ENCODE results near the gene GALNTL6. TPM values are rescaled to one million over a fixed set of nuclear protein-coding genes. Genes with fewer than 3 reads are reported as not detected.
A peak's percentile ranks its signal among the peaks of the same experiment; 100 is the strongest.

The GALNTL6 gene
- total RNA-seq, 1 experiment from 2014 or later, result not detected

DNA sequence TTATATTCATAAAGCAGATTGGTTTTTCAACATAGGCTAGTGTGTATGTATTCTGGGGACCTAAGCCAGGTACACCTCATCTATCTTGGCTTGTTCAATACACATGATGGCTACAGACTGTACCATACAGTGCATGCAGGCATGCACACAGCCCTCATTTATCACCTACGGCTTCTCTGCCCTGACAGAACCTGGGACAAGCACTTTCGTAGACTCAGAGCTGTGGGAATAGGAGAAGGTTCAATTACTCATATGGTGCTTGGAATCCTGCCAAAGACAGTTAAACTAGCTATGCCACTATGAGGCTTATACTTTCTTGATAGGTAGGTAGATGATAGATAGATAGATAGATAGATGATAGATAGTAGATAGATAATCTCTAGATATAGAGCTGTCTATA is 457.2 kb downstream of the GALNTL6 start:
- ChIA-PET CTCF (no interaction called here), POLR2A (no interaction called here)
- TF ChIP-seq, protein P1, sequence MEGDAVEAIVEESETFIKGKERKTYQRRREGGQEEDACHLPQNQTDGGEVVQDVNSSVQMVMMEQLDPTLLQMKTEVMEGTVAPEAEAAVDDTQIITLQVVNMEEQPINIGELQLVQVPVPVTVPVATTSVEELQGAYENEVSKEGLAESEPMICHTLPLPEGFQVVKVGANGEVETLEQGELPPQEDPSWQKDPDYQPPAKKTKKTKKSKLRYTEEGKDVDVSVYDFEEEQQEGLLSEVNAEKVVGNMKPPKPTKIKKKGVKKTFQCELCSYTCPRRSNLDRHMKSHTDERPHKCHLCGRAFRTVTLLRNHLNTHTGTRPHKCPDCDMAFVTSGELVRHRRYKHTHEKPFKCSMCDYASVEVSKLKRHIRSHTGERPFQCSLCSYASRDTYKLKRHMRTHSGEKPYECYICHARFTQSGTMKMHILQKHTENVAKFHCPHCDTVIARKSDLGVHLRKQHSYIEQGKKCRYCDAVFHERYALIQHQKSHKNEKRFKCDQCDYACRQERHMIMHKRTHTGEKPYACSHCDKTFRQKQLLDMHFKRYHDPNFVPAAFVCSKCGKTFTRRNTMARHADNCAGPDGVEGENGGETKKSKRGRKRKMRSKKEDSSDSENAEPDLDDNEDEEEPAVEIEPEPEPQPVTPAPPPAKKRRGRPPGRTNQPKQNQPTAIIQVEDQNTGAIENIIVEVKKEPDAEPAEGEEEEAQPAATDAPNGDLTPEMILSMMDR (IDR thresholded peaks at IDR 0.05; ENCODE audit: unreplicated experiment), result no peak
- no peaks in the 10 kb centered on the region for H3K9me3 Mint-ChIP-seq (ENCODE audit: unreplicated experiment)
- H3K27ac Mint-ChIP-seq (ENCODE audit: low read depth, unreplicated experiment), result no peak overlapping the region
- no peaks in the 10 kb centered on the region for H3K36me3 Mint-ChIP-seq (ENCODE audit: insufficient read depth, unreplicated experiment)
- peak; percentile 75 for DNase-seq (ENCODE audit: unreplicated experiment)
- H3K4me3 Mint-ChIP-seq (ENCODE audit: unreplicated experiment), result no peak overlapping the region
- intact Hi-C loops (cut with micrococcal nuclease), result no loop called here
- H3K27me3 Mint-ChIP-seq (ENCODE audit: insufficient read depth, unreplicated experiment), result peaks cover 77% of the 10 kb centered on the region
- no peaks in the 10 kb centered on the region for H3K4me1 Mint-ChIP-seq (ENCODE audit: insufficient read depth, unreplicated experiment)
- BruUV-seq (replicated peaks), result no TSS peak

DNA sequence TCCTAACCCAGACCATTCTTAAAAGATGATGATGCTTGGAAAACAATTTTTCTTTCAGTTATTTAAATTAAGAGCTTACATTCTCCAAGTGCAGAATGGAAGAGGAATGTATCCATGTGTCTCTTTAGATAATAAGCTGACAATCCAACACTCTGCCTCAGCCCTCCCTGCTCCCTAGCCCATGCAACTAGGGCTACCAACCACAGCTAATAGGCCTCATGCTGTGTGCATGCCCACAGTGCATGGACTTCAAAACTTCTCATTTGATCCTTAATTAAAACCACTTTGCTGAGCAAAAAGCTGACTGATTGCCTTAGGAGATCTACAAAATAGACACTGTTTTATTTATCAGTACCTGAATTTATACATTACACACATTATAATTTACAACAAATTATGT is 473.9 kb downstream of the GALNTL6 start:
- DNase-seq (ENCODE audit: unreplicated experiment), result no peak
- Mint-ChIP-seq H3K27ac (ENCODE audit: low read depth, unreplicated experiment) (no peak overlapping the region), H3K36me3 (ENCODE audit: insufficient read depth, unreplicated experiment) (no peaks in the 10 kb centered on the region), H3K27me3 (ENCODE audit: insufficient read depth, unreplicated experiment) (peaks cover 80% of the 10 kb centered on the region), H3K9me3 (ENCODE audit: unreplicated experiment) (no peaks in the 10 kb centered on the region), H3K4me3 (ENCODE audit: unreplicated experiment) (no peak overlapping the region), H3K4me1 (ENCODE audit: insufficient read depth, unreplicated experiment) (no peaks in the 10 kb centered on the region)
- TF ChIP-seq, protein P1 (IDR thresholded peaks at IDR 0.05; ENCODE audit: unreplicated experiment), result no peak
- ChIA-PET CTCF (interaction anchor here (0.6 kb wide), 2 partner anchors 12 to 578 kb away, joined by 3 to 4 read pairs; no protein-coding TSS in a partner anchor), POLR2A (no interaction called here)
- BruUV-seq (replicated peaks), result no TSS peak
- intact Hi-C loops (cut with micrococcal nuclease), result no loop called here

DNA sequence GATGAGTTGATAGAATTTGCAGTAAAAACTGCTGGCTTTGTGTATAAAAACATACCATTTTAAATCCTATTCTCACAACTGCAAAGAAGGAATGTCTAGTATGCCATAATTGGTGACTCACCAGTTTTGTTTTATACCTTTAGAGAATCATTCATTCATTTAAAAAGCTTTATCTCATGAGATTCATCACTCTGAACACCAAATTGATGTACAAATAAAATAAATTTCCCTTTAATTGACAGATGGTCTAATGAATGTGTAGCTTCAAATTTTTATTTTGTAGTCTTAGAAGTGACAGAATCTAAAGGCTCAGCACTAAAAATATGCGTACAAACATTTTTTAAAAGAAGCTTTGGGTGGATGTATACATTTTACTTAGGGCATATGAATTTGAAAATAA is 492.5 kb downstream of the GALNTL6 start:
- DNase-seq (ENCODE audit: unreplicated experiment), result no peak
- Mint-ChIP-seq H3K27me3 (ENCODE audit: insufficient read depth, unreplicated experiment) (peaks cover 29% of the 10 kb centered on the region), H3K4me1 (ENCODE audit: insufficient read depth, unreplicated experiment) (no peaks in the 10 kb centered on the region), H3K9me3 (ENCODE audit: unreplicated experiment) (peaks cover 8% of the 10 kb centered on the region), H3K27ac (ENCODE audit: low read depth, unreplicated experiment) (no peak overlapping the region), H3K36me3 (ENCODE audit: insufficient read depth, unreplicated experiment) (no peaks in the 10 kb centered on the region), H3K4me3 (ENCODE audit: unreplicated experiment) (no peak overlapping the region)
- ChIA-PET CTCF (interaction anchor here (0.6 kb wide), 1 partner anchor 1397 kb away, joined by 3 read pairs; no protein-coding TSS in a partner anchor), POLR2A (interaction anchor here (0.6 kb wide), 1 partner anchor 590 kb away, joined by 3 read pairs; no protein-coding TSS in a partner anchor)
- BruUV-seq (replicated peaks), result no TSS peak
- intact Hi-C loops (cut with micrococcal nuclease), result no loop called here
- TF ChIP-seq, protein P1 (IDR thresholded peaks at IDR 0.05; ENCODE audit: unreplicated experiment), result no peak

DNA sequence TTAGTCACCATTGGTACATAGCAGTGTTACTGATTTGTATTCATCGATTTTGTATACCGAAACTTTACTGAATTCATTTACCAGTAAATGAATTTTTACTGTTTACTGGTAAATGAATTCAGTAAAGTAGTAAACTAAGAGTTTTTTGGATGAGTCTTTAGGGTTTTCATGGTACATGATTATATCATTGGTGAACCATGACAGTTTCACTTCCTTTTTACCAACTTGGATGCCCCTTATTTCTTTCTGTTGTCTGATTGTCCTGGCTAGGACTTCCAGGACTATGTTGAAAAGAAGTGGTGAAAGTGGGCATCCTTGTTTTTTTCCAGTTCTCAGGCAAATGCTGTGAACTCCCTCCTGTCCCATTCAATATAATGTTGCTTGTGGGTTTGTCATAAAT is 494.9 kb downstream of the GALNTL6 start:
- BruUV-seq (replicated peaks), result no TSS peak
- no peak for DNase-seq (ENCODE audit: unreplicated experiment)
- H3K4me3 Mint-ChIP-seq (ENCODE audit: unreplicated experiment), result no peak overlapping the region
- no peaks in the 10 kb centered on the region for H3K4me1 Mint-ChIP-seq (ENCODE audit: insufficient read depth, unreplicated experiment)
- ChIA-PET POLR2A (no interaction called here), CTCF (no interaction called here)
- no peaks in the 10 kb centered on the region for H3K36me3 Mint-ChIP-seq (ENCODE audit: insufficient read depth, unreplicated experiment)
- H3K27ac Mint-ChIP-seq (ENCODE audit: low read depth, unreplicated experiment), result no peak overlapping the region
- intact Hi-C loops (cut with micrococcal nuclease), result no loop called here
- H3K27me3 Mint-ChIP-seq (ENCODE audit: insufficient read depth, unreplicated experiment), result peaks cover 31% of the 10 kb centered on the region
- H3K9me3 Mint-ChIP-seq (ENCODE audit: unreplicated experiment), result peaks cover 8% of the 10 kb centered on the region
- TF ChIP-seq, protein P1 (IDR thresholded peaks at IDR 0.05; ENCODE audit: unreplicated experiment), result no peak
